NCI-H226 (cell line): ENCODE measurements around the gene GPD1L.
"Not testable (repeated sequence)": the region's sequence is repeated elsewhere in the genome, so short reads cannot be mapped to it uniquely, and the experiment has no call there.

Source experiments
- DNase-seq: peaks from one replicate; pipeline ENCODE4 v3.0.0-alpha.2; 2015

Gene GPD1L

GRCh38 chr3:32106929-32107362, 526 bp downstream of the GPD1L start:
- DNase-seq: no peak

GRCh38 chr3:32108224-32108623, 1.8 kb downstream of the GPD1L start:
- DNase-seq: not testable (repeated sequence)

GRCh38 chr3:32109256-32109655, 2.8 kb downstream of the GPD1L start:
- DNase-seq: peak; percentile 13

GRCh38 chr3:32110233-32110760, 3.9 kb downstream of the GPD1L start:
- DNase-seq: no peak

GRCh38 chr3:32111560-32111959, 5.1 kb downstream of the GPD1L start:
- no peak for DNase-seq

- no peak for DNase-seq
These were observed 7.1 kb downstream of the GPD1L start for GRCh38 chr3:32113566-32113965.

GRCh38 chr3:32113981-32114545, 7.6 kb downstream of the GPD1L start:
- DNase-seq: no peak

GRCh38 chr3:32114546-32115386, 8.3 kb downstream of the GPD1L start:
- DNase-seq: not testable (repeated sequence)

GRCh38 chr3:32117320-32117719, 10.9 kb downstream of the GPD1L start:
- no peak for DNase-seq

- no peak for DNase-seq
These were observed 11.8 kb downstream of the GPD1L start for GRCh38 chr3:32118215-32118614.

GRCh38 chr3:32120471-32120870, 14.1 kb downstream of the GPD1L start:
- DNase-seq: no peak

GRCh38 chr3:32121137-32121536, 14.7 kb downstream of the GPD1L start:
- DNase-seq: no peak

GRCh38 chr3:32123620-32124019, 17.2 kb downstream of the GPD1L start:
- DNase-seq: no peak

GRCh38 chr3:32125012-32125411, 18.6 kb downstream of the GPD1L start:
- no peak for DNase-seq

GRCh38 chr3:32126305-32127015, 20.0 kb downstream of the GPD1L start:
- DNase-seq: no peak

GRCh38 chr3:32127219-32127826, 20.9 kb downstream of the GPD1L start:
- DNase-seq: no peak

- DNase-seq: no peak
These were observed 22.5 kb downstream of the GPD1L start for GRCh38 chr3:32128936-32129335.

- DNase-seq: no peak
These were observed 23.4 kb downstream of the GPD1L start for GRCh38 chr3:32129832-32130231.

- no peak for DNase-seq
These were observed 25.7 kb downstream of the GPD1L start for GRCh38 chr3:32132121-32132520.

GRCh38 chr3:32132706-32133105, 26.3 kb downstream of the GPD1L start:
- no peak for DNase-seq

- DNase-seq: no peak
These were observed 30.3 kb downstream of the GPD1L start for GRCh38 chr3:32136703-32137102.

- DNase-seq: no peak
These were observed 31.4 kb downstream of the GPD1L start for GRCh38 chr3:32137870-32138269.

GRCh38 chr3:32138545-32139104, 32.2 kb downstream of the GPD1L start:
- peak; percentile 24 for DNase-seq
